HEK293T (cell line): ENCODE data around the gene GRIK2.

ENCODE experiments used
- ARNT ChIP-seq: fragments of 450-650 bp; IDR thresholded peaks from 2 replicates; pipeline ENCODE4 v1.6.1; 2017; ENCODE audit warnings: mild to moderate bottlenecking
- CTBP1 ChIP-seq: fragments of 450-650 bp; IDR thresholded peaks from 2 replicates; pipeline ENCODE4 v1.6.1; 2016; ENCODE audit warnings: borderline replicate concordance
- ELF4 ChIP-seq: fragments of 450-650 bp; IDR thresholded peaks from 2 replicates; pipeline ENCODE4 v1.6.1; 2017; ENCODE audit warnings: antibody characterized with exemption
- FOXK2 ChIP-seq: fragments of 450-650 bp; IDR thresholded peaks from 2 replicates; pipeline ENCODE4 v1.6.1; 2016; ENCODE audit warnings: mild to moderate bottlenecking
- FOXM1 ChIP-seq: fragments of 450-650 bp; IDR thresholded peaks from 2 replicates; pipeline ENCODE4 v1.6.1; 2017; ENCODE audit warnings: mild to moderate bottlenecking, borderline replicate concordance
- SUZ12 ChIP-seq: fragments of 450-650 bp; IDR thresholded peaks from 2 replicates; pipeline ENCODE4 v1.6.1; 2016; ENCODE audit warnings: mild to moderate bottlenecking
- TF ChIP-seq, protein P1 (sequence below): fragments of 450-650 bp; IDR thresholded peaks from 2 replicates; pipeline ENCODE4 v1.6.1; 2016

DNA sequence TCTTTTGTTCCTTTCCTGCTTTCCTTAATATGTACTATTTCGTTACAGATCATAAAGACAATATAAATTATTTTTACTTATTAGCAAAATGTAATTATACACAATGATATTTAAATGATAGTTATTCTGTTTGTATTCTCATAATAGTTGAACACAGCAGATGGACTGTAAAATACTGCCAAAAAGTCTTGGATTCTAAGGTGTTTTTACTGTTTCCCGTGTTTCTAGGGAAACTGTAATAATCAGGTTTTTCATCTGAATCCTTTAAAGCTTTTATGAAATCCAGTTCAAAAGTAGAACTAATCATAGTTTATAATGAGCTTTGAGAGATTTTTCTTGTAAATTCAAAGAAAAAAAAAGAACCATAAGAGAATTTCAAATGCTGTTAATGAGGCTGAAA is 148.4 kb downstream of the GRIK2 start:
- TF ChIP-seq FOXK2, result no peak
- no peak for TF ChIP-seq ELF4
- no peak for TF ChIP-seq ARNT
- no peak for TF ChIP-seq CTBP1
- TF ChIP-seq SUZ12, result no peak
- TF ChIP-seq FOXM1, result no peak
- TF ChIP-seq, protein P1, sequence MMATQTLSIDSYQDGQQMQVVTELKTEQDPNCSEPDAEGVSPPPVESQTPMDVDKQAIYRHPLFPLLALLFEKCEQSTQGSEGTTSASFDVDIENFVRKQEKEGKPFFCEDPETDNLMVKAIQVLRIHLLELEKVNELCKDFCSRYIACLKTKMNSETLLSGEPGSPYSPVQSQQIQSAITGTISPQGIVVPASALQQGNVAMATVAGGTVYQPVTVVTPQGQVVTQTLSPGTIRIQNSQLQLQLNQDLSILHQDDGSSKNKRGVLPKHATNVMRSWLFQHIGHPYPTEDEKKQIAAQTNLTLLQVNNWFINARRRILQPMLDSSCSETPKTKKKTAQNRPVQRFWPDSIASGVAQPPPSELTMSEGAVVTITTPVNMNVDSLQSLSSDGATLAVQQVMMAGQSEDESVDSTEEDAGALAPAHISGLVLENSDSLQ, result no peak
